D721Med (cell line): ENCODE results near the gene TMA7.

Experiments used
- DNase-seq: peaks from one replicate; pipeline ENCODE4 v3.0.0; 2011; ENCODE audit warnings: low spot score; ENCODE audit not compliant: insufficient read length
- FAIRE-seq: peaks from 2 replicates; lab custom pipeline; 2011; peaks lifted over from hg19 to GRCh38; lab: Jason Lieb, UNC
- CTCF ChIP-seq: IDR thresholded peaks from 2 replicates; pipeline ENCODE4 v1.5.1; 2012; ENCODE audit warnings: mild to moderate bottlenecking, control low read depth; ENCODE audit not compliant: insufficient read depth; ENCODE audit errors: missing control alignments

TMA7 gene

GRCh38 chr3:48414376-48415250 lies 25.4 kb upstream of the TMA7 start:
- TF ChIP-seq CTCF: no peak
- FAIRE-seq: no peak
- DNase-seq: no peak

GRCh38 chr3:48415251-48415953 lies 24.7 kb upstream of the TMA7 start:
- FAIRE-seq (no peak), DNase-seq (no peak)
- no peak for TF ChIP-seq CTCF

GRCh38 chr3:48416091-48416505 lies 24.0 kb upstream of the TMA7 start:
- TF ChIP-seq CTCF: no peak
- FAIRE-seq (no peak), DNase-seq (no peak)

GRCh38 chr3:48416546-48416945 lies 23.5 kb upstream of the TMA7 start:
- no peak for FAIRE-seq
- no peak for TF ChIP-seq CTCF
- DNase-seq: no peak

GRCh38 chr3:48417529-48418108 lies 22.4 kb upstream of the TMA7 start:
- no peak for TF ChIP-seq CTCF
- no peak for FAIRE-seq
- no peak for DNase-seq

- no peak for FAIRE-seq
- no peak for TF ChIP-seq CTCF
- no peak for DNase-seq
Observed at GRCh38 chr3:48418140-48418539, 21.9 kb upstream of the TMA7 start.

- no peak for TF ChIP-seq CTCF
- no peak for DNase-seq
- FAIRE-seq: no peak
Observed at GRCh38 chr3:48418651-48419050, 21.4 kb upstream of the TMA7 start.
